ENCODE results near the gene KRI1.
"Not testable (repeated sequence)": the region's sequence is repeated elsewhere in the genome, so short reads cannot be mapped to it uniquely, and the experiment has no call there.

Gene KRI1

DNA sequence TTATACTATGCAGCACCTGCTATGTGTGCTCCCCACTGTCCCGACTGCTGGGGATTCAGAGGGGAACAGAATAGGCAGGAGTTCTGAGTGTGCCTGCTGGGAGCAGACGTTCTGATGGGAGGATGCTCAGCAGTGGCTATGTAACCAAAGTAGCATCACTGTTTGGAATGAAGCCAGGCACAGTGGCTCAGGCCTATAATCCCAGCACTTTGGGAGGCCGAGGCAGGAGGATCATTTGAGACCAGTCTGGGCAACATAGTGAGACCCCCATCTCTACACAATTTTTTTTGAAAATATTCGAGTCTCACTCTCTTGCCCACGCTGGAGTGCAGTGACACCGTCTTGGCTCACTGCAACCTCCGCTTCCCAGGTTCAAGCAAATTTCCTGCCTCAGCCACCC is 16.1 kb downstream of the KRI1 start:
- no peak for DNase-seq (ENCODE audit: low spot score)

DNA sequence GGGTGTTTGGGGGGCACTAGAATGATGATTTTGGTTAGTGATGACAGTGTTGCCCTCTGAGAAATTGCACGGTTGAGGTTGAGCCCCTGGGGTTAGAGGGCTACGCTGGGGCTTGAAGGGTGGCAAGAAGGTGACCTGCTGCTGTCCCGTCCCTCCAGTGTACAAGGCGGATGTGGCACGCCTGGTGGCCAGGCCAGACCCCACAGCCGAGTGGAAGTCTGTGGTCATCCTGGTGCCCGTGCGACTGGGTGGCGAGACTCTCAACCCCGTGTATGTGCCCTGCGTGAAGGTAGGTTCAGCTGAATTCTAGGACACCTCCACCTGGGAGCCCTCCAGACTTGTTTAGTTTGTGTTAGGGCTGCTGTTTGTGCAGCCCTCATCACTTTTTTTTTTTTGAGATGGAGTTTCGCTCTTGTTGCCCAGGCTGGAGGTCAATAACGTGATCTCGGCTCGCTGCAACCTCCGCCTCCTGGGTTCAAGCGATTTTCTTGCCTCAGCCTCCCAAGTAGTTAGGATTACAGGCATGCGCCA is 17.0 kb downstream of the KRI1 start:
- DNase-seq (ENCODE audit: low spot score) = no peak

DNA sequence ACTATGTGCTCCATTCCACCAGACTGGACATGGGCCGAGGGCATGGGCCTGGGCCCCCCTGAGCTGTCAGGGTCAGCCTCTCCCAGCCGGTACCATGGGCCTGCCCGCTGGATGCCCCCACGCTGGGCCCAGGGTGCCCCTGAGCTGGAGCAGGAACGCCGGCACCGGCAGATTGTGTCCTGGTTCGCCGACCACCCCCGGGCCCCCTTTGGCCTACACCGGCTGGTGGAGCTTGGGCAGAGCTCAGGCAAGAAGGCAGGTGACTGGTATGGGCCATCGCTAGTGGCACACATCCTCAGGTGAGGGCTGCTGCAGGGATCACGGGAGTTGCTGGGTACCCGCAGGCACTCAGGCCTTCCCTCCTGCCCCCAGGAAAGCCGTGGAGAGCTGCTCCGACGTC is 19.0 kb downstream of the KRI1 start:
- no peak for DNase-seq (ENCODE audit: low spot score)

DNA sequence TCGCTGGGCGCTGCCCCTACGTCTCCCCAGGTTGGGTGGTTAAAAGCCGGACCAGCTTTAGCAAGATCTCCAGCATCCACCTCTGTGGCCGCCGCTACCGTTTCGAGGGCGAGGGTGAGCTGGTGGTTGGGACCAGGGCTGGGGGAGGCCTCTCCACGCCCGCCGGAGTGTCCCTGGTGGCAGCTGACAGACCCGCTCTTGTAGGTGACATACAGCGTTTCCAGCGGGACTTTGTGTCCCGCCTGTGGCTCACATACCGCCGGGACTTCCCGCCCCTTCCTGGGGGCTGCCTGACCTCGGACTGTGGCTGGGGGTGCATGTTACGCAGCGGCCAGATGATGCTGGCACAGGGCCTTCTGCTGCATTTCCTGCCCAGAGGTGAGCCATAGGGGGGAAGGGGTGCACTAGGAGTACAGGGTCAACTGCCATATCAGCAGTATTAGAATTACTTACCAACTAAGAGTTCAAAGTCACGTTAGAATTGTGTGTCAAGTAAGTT is 21.0 kb downstream of the KRI1 start:
- DNase-seq (ENCODE audit: low spot score) = peak; percentile 31

DNA sequence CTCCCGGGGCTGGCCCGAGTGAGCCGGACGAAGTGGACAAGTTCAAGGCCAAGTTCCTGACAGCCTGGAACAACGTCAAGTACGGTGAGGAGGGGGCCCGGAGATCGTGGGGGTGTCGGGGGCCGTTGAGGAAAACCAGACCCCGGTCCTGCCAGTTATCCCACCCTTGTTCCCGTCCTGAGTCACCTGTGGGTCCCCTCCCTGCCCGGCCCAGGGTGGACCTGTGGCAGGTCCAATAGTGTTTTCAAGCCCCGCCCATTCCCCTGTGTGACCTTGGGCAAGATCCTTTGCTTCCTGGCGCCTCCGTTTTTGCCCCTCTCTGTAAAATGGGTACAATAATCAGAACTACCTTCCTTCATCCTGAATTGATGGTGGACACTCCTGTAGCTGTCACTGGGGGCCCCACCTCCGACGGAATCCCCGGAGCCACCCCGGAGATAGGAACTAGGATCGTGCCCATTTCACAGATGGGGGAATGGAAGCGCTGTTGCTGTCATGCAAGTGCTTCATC is 21.5 kb downstream of the KRI1 start:
- peak; percentile 55 for DNase-seq (ENCODE audit: low spot score)

DNA sequence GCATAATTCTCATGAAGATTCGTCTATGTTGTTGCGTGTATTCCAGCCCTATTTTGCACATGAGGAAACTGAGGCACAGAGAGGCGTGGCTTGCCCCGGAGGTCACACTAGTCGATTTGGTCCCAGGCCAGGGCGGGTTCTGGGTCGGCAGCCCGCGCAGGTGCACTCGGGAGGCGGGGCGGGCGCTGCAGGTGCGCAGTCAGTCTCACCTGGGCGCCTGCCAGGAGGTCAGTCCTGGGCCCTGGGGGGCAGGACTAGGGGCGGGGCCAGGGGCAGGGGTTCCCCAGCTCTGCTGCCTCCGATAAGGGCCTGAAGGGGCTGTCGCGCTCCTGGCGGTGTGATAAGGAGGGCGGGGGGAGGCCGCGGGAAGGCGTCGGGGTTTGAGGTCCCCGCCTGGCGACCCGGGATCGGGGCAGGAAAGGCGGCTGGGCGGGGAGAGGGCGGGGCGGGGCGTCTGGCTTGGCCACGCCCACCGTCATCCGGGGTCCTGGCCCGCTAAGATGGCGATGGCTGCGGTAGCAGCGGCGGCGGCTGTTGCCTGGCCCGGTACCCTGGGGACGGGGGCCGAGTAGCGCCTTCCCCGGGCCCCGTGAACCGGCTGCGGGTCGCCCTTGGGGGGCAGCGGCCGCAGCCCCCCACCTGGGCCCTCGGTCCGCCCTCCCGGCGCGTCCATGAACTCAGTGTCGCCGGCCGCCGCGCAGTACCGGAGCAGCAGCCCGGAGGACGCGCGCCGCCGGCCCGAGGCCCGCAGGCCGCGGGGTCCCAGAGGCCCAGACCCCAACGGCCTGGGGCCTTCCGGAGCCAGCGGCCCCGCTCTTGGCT is 22.2 kb downstream of the KRI1 start, which contains the start of gene ATG4D:
TSS of gene ATG4D (plus strand) at position 485 of the 822 bp plus-strand sequence. CDS start at position 672, 187 bp downstream.
- DNase-seq (ENCODE audit: low spot score) = peak; percentile 99

DNA sequence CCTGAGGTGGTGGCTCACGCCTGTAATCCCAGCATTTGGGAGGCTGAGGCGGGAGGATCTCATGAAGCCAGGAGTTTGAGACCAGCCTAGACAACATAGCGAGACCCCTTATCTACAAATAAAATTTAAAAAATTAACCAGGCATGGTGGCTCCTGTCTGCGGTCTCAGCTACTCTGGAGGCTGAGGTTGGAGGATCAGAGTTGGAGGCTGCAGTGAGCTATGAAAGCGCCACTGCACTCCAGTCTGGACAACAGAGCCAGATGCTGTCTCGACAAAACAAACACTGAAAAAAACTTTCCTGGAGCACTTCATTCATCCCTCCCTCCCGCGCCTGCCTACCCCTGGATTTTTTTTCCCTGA is 22.8 kb downstream of the KRI1 start:
- no peak for DNase-seq (ENCODE audit: low spot score)

DNA sequence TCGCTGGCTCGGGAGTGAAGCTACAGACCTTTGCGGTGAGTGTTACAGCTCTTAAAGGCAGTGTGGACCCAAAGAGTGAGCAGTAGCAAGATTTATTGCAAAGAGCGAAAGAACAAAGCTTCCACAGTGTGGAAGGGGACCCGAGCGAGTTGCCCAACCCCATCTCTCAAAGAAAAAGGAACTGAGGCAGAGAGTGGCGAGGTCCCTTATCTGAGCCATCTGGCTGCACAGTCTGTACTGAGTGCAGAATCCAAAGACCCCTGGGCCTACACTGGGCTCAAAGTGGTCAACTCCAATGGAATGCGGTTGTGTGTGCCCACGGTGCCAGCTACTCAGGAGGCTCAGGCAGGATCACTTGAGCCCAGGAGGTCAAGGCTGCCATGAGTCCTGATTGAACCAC is 26.8 kb downstream of the KRI1 start:
- DNase-seq (ENCODE audit: low spot score) = not testable (repeated sequence)

DNA sequence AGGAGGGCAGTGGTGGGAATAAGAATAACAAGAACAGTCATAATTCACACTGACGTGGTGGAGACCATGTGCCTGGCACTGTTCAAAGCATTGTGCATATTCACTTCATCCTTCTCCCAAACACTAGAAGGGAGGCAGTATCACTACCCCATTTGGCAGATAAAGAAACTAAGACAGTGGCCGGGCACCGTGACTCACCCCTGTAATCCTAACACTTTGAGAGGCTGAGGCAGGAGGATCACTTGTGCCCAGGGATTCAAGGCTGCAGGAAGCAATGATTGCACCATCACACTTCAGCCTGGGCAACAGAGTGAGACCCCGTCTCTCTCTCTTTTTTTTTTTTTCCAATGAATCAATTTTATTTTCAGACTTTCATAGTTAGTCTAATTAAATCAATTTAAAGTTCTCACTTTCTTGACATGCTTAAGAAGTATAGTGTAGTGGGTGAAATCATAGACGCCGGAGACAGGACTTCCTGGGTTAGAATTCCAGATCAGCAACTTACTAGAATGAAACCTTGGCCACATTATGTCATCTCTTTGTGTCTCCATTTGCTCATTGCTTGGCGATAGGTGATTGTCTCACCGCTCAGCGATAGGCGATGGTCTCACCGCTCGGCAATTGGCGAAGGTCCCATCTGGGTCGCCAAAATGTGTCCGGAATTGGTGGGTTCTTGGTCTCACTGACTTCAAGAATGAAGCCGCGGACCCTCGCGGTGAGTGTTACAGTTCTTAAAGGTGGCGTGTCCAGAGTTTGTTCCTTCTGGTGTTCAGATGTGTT is 27.4 kb downstream of the KRI1 start:
- no peak for DNase-seq (ENCODE audit: low spot score)

DNA sequence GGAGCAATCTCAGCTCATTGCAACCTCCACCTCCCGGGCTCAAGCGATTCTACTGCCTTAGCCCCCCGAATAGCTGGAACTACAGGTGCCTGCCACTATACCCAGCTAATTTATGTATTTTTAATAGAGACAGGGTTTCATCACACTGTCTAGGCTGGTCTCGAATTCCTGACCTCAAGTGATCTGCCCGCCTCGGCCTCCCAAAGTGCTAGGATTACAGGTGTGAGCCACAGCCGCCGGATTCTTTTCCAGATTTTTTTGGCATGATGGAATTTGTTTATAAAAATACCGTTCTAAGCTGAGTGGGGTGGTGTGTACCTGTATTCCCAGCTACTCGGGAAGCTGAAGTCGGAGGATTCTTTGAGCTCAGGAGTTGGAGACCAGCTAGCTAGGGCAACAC is 28.1 kb downstream of the KRI1 start:
- no peak for DNase-seq (ENCODE audit: low spot score)

DNA sequence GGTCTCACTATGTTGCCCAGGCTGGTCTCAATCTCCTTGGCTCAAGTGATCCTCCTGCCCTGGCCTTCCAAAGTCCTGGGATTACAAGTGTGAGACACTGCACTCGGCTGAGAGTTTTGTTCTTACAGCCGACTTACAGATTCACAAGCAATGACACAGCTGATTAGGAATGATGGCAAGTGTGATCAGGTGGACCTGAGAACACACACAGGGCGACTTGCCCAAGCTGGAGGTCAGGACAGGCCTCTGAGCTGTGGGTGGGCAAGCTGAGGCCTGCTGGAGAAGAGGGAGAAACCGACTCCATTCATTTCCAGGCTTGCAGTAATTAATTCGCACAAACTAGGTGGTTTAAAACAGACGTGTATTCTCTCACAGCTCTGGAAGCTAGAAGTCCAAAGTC is 30.2 kb downstream of the KRI1 start:
- no peak for DNase-seq (ENCODE audit: low spot score)

DNA sequence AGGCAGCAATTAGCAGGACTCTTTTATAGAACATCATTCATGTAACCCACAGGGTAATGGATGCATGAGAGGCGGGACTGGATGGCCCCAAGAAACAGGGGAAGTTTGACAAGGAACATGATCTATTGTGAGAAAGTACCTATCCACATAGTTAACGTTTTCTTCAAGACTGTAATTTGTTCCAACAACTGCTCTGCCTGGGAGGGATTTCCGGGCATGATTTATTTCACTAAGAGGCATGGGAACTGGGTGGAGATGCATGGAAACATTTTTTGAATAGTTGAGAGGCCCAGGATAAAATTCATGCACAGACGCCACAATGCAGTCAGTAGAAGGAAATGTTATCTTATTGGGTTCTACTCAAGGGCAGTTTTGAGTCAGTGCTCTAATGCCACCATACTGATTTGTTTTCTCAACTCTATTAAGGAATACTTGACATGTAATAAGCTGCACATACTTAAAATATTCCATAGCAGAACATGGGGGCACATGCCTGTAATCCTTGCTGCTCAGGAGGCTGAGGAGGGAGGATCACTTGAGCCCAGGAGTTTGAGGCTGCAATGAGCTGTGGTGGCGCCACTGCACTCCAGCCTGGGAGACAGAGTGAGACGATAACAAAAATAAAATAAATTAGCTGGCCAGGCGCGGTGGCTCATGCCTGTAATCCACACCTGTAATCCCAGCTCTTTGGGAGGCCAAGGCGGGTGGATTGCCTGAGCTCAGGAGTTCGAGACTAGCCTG is 32.0 kb downstream of the KRI1 start:
- DNase-seq (ENCODE audit: low spot score) = peak; percentile 75

DNA sequence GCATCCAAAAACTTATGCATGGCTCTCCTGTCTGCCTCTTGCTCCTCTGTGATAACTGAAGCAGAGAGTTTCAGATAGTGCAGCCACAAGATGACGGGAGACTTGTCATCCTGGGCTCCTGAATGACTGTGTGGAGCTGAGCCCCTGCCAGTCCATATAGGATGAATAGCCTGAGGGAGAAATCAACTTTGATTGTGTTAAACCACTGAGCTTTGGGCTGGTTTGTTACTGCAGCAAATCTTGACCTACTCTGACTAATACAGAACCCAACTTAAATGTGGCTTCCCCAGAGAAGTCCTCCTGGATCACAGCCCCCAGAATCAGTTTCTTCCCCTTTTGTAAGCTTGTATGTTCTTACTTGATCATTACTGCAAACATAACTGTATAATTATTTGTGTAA is 33.4 kb downstream of the KRI1 start:
- DNase-seq (ENCODE audit: low spot score) = no peak

DNA sequence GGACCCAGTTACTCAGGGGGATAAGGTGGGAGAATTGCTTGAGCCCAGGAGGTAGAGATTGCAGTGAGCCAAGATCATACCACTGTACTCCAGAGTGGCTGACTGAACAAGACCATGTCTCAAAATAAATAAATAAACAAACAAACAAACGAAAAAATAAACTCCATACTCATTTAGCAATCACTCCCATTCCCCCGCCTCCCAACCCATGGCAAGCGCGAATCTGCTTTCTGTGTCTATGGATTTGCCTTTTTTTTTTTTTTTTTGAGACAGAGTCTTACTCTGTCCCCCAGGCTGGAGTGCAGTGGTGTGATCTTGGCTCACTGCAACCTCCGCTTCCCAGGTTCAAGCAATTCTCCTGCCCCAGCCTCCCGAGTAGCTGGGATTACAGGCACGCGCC is 38.9 kb downstream of the KRI1 start:
- not testable (repeated sequence) for DNase-seq (ENCODE audit: low spot score)

DNA sequence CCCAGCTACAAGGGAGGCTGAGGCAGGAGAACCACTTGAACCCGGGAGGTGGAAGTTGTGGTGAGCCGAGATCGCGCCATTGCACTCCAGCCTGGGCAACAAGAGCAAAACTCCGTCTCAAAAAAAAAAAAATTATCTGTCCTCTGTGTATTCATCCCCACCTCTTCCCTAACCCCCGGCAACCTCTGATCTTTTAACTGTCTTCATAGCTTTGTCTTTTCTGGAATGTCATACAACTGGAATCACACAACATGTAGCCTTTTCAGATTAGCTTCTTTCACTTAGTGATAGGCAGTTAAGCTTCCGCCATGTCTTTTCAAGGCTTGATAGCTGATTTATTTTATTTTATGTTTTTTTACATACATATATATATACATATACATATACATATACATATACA is 40.2 kb downstream of the KRI1 start:
- no peak for DNase-seq (ENCODE audit: low spot score)

DNA sequence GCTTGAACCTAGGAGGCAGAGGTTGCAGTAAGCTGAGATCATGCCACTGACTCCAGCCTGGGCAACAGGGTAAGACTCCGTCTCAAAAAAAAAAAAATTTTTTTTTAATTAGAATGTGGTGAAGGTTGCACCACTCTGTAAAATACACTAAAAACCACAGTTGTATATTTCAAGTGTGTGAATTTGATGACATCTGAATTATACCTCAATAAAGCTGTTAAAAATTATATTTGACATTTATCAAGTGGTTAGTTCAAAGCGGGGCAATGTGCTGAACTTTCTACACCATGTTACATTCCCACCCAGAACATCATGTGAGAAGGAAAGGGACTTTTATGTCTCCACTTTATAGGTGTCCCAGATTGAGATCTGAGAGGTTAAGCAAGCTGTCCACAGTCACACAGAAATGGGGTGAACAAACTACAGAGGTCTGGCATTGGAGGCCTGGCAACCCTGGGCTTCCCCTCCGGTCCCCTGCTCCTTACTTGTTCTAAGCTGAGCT is 42.6 kb downstream of the KRI1 start:
- DNase-seq (ENCODE audit: low spot score) = no peak

DNA sequence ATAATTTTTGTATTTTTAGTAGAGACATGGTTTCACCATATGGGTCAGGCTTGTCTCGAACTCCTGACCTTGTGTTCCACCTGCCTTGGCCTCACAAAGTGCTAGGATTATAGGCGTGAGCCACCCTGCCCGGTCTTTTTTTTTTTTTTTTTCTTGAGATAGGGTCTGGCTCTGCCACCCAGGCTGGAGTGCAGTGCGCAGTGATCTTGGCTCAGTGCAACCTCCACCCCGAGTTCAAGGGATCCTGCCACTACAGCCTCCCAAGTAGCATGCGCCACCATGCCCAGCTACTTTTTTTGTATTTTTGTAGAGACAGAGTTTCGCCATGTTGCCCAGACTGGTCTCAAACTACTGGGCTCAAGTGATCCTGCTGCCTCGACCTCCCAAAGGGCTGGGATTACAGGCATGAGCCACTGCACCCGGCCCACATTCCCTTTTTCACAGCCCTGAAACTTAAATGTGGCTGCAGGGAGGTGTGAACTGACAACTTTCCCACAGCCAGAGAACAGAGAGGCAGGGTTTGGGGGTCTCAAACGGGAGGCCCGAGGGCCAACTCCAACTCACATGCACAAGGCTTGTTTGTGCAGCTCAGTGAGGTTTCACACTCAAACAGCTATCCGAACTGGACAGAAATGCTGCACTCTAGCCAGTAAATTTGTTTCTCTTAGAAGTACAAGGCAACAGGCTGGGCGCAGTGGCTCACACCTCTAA is 44.2 kb downstream of the KRI1 start:
- no peak for DNase-seq (ENCODE audit: low spot score)

DNA sequence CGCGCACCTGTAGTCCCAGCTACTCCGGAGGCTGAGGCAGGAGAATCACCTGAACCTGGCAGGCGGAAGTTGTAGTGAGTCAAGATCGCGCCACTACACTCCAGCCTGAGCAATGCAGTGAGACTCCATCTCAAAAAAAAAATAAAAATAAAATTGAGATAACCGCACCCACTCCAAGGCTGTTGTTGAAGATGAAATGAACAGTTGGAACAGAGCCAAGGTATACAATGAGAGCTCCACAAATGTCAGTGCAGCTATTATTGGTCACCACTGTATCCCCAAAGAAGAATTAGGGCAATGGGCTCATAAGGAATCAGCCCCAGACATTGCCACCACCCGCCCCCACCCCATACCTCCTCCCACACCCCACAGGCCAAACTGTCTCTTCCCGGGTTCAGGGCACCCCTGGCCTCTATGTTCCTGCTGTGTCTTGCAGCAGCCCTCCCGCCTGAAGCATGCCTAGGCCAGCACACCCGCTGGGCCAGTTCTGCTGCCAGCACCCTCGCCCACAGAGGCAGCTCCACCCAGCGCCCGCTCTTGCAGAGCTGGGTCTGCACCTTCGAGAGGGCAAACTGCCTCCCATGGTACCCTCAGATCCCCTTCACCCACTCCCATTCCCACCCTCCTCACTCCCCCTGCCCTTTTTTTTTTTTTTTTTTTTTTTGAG is 45.0 kb downstream of the KRI1 start:
- no peak for DNase-seq (ENCODE audit: low spot score)

DNA sequence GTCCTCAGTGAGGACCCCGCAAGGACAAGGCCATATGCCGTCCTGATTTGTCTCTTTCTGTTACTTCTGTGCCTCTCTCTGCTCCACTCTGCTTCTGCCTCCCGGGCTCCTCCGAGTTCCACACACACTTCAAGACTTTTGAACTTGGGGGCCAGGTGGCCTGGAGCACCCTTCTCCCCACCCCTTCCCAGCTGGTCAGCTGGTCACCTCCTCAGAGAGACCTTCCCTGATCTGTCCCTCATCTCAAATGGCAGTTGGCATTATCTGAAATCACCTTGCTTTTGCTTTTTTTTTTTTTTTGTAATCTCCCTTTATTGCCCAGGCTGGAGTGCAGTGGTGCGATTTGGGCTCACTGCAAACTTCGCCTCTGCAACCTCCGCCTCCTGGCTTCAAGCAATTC is 46.4 kb downstream of the KRI1 start:
- no peak for DNase-seq (ENCODE audit: low spot score)

Measured in AG08396 (cell line).